ENCODE data around the gene PITPNC1.
A peak's percentile ranks its signal among the peaks of the same experiment; 100 is the strongest.

PITPNC1 gene

GRCh38 chr17:67658265-67658664, 281.2 kb downstream of the PITPNC1 start:
- DNase-seq, result no peak

GRCh38 chr17:67659028-67659427, 281.9 kb downstream of the PITPNC1 start:
- DNase-seq, result no peak

GRCh38 chr17:67662712-67663111, 285.6 kb downstream of the PITPNC1 start:
- DNase-seq, result no peak

- DNase-seq, result no peak
Observed at GRCh38 chr17:67663457-67663856, 286.4 kb downstream of the PITPNC1 start.

- no peak for DNase-seq
Observed at GRCh38 chr17:67666028-67666427, 288.9 kb downstream of the PITPNC1 start.

- DNase-seq, result no peak
Observed at GRCh38 chr17:67666710-67667109, 289.6 kb downstream of the PITPNC1 start.

GRCh38 chr17:67671493-67671892, 294.4 kb downstream of the PITPNC1 start:
- DNase-seq, result no peak

- DNase-seq, result no peak
Observed at GRCh38 chr17:67672592-67673335, 295.7 kb downstream of the PITPNC1 start.

- DNase-seq, result no peak
Observed at GRCh38 chr17:67675481-67675880, 298.4 kb downstream of the PITPNC1 start.

GRCh38 chr17:67676305-67676704, 299.2 kb downstream of the PITPNC1 start:
- no peak for DNase-seq

GRCh38 chr17:67678414-67678813, 301.3 kb downstream of the PITPNC1 start:
- no peak for DNase-seq

GRCh38 chr17:67679225-67679624, 302.1 kb downstream of the PITPNC1 start:
- DNase-seq, result no peak

- no peak for DNase-seq
Observed at GRCh38 chr17:67679721-67680120, 302.6 kb downstream of the PITPNC1 start.

GRCh38 chr17:67680445-67681224, 303.6 kb downstream of the PITPNC1 start:
- no peak for DNase-seq

- DNase-seq, result no peak
Observed at GRCh38 chr17:67682196-67682595, 305.1 kb downstream of the PITPNC1 start.

- DNase-seq, result no peak
Observed at GRCh38 chr17:67685351-67685750, 308.3 kb downstream of the PITPNC1 start.

GRCh38 chr17:67686241-67686640, 309.2 kb downstream of the PITPNC1 start:
- no peak for DNase-seq

- no peak for DNase-seq
Observed at GRCh38 chr17:67687511-67687910, 310.4 kb downstream of the PITPNC1 start.

GRCh38 chr17:67689534-67690177, 312.6 kb downstream of the PITPNC1 start:
- DNase-seq, result peak; percentile 87

GRCh38 chr17:67693811-67694210, 316.7 kb downstream of the PITPNC1 start:
- no peak for DNase-seq

- DNase-seq, result no peak
Observed at GRCh38 chr17:67696347-67696746, 319.3 kb downstream of the PITPNC1 start.

GRCh38 chr17:67696853-67697498, 319.9 kb downstream of the PITPNC1 start:
- DNase-seq, result no peak

GRCh38 chr17:67700037-67700724, 323.1 kb downstream of the PITPNC1 start:
- no peak for DNase-seq
